Activated B cell treated with CpG ODN at 0.5 μM for 24 hours (primary cell): ENCODE results near the gene PRKCQ. TPM values are rescaled to one million over a fixed set of nuclear protein-coding genes. Genes with fewer than 3 reads are reported as not detected.

Experiments
- ATAC-seq: fragments of 200-7000 bp; cut with Tn5 transposase; one replicate; pipeline ENCODE4 v1.10.0; 2021; ENCODE audit warnings: low read depth, mild to moderate bottlenecking, moderate library complexity
- CTCF ChIA-PET: fragments of 350-600 bp; sonication (Branson Sonifier 250); formaldehyde crosslinking; loops from one replicate; lab custom pipeline; 2021; ENCODE audit warnings: antibody characterized with exemption; lab: Charles Lee
- POLR2A ChIA-PET: fragments of 350-600 bp; sonication (Branson Sonifier 250); formaldehyde crosslinking; loops from one replicate; lab custom pipeline; 2021; ENCODE audit warnings: antibody characterized with exemption; lab: Charles Lee
- DNase-seq: peaks from one replicate; pipeline ENCODE4 v3.0.0; 2022
- H3K27ac Mint-ChIP-seq: one replicate; pipeline ENCODE4 v1.8.0; 2020; ENCODE audit warnings: mixed read lengths
- H3K27me3 Mint-ChIP-seq: one replicate; pipeline ENCODE4 v1.8.0; 2021; ENCODE audit warnings: mixed read lengths
- H3K36me3 Mint-ChIP-seq: one replicate; pipeline ENCODE4 v1.8.0; 2021; ENCODE audit warnings: low read depth, mixed read lengths
- H3K4me1 Mint-ChIP-seq: one replicate; pipeline ENCODE4 v1.8.0; 2021; ENCODE audit warnings: mixed read lengths
- H3K4me3 Mint-ChIP-seq: one replicate; pipeline ENCODE4 v1.8.0; 2020; ENCODE audit warnings: mild to moderate bottlenecking, mixed read lengths
- H3K9me3 Mint-ChIP-seq: one replicate; pipeline ENCODE4 v1.8.0; 2020; ENCODE audit warnings: mixed read lengths
- CTCF ChIP-seq: fragments of 200-600 bp; IDR thresholded peaks from one replicate; pipeline ENCODE4 v1.8.0; 2022; ENCODE audit warnings: antibody characterized with exemption, mild to moderate bottlenecking
- intact Hi-C: fragments of 100-400 bp; cut with micrococcal nuclease; formaldehyde crosslinking; loops from one replicate; pipeline ENCODE4 v1.15.1; 2024
- total RNA-seq: library from RNA; stranded (reverse); gene quantifications from 2 replicates; pipeline ENCODE4 v1.2.3, GENCODE V29; 2022

Gene PRKCQ
- total RNA-seq, 1 donor from 2014 or later = 0.11 TPM

- DNase-seq = no peak
- ChIA-PET CTCF (no interaction called here), POLR2A (no interaction called here)
- no peak overlapping the region for H3K4me3 Mint-ChIP-seq
- H3K36me3 Mint-ChIP-seq = no peaks in the 10 kb centered on the region
- intact Hi-C loops = no loop called here
- TF ChIP-seq CTCF = no peak
- H3K9me3 Mint-ChIP-seq = no peaks in the 10 kb centered on the region
- peaks cover 6% of the 10 kb centered on the region for H3K27me3 Mint-ChIP-seq
- no peak for ATAC-seq
- H3K4me1 Mint-ChIP-seq = no peaks in the 10 kb centered on the region
- H3K27ac Mint-ChIP-seq = no peak overlapping the region
These were observed 87.2 kb downstream of the PRKCQ start for GRCh38 chr10:6492896-6493295.

- no peak overlapping the region for H3K27ac Mint-ChIP-seq
- TF ChIP-seq CTCF = no peak
- CTCF ChIA-PET = no interaction called here
- POLR2A ChIA-PET = no interaction called here
- no peaks in the 10 kb centered on the region for H3K4me1 Mint-ChIP-seq
- H3K9me3 Mint-ChIP-seq = no peaks in the 10 kb centered on the region
- no peak for ATAC-seq
- no peak for DNase-seq
- H3K4me3 Mint-ChIP-seq = no peak overlapping the region
- no peaks in the 10 kb centered on the region for H3K36me3 Mint-ChIP-seq
- peaks cover 6% of the 10 kb centered on the region for H3K27me3 Mint-ChIP-seq
- intact Hi-C loops = no loop called here
These were observed 88.1 kb downstream of the PRKCQ start for GRCh38 chr10:6491841-6492609.

- no peak for DNase-seq
- peaks cover 6% of the 10 kb centered on the region for H3K27me3 Mint-ChIP-seq
- ChIA-PET POLR2A (no interaction called here), CTCF (no interaction called here)
- no peak for ATAC-seq
- no peaks in the 10 kb centered on the region for H3K36me3 Mint-ChIP-seq
- no peak overlapping the region for H3K4me3 Mint-ChIP-seq
- TF ChIP-seq CTCF = no peak
- intact Hi-C loops = no loop called here
- H3K9me3 Mint-ChIP-seq = no peaks in the 10 kb centered on the region
- H3K4me1 Mint-ChIP-seq = no peaks in the 10 kb centered on the region
- H3K27ac Mint-ChIP-seq = no peak overlapping the region
These were observed 89.5 kb downstream of the PRKCQ start for GRCh38 chr10:6490614-6491013.

- POLR2A ChIA-PET = no interaction called here
- no peak overlapping the region for H3K4me3 Mint-ChIP-seq
- H3K27ac Mint-ChIP-seq = no peak overlapping the region
- CTCF ChIA-PET = no interaction called here
- no peaks in the 10 kb centered on the region for H3K9me3 Mint-ChIP-seq
- peaks cover 6% of the 10 kb centered on the region for H3K27me3 Mint-ChIP-seq
- H3K4me1 Mint-ChIP-seq = peaks cover under 1% of the 10 kb centered on the region
- ATAC-seq (no peak), DNase-seq (no peak)
- TF ChIP-seq CTCF = no peak
- no peaks in the 10 kb centered on the region for H3K36me3 Mint-ChIP-seq
- intact Hi-C loops = no loop called here
These were observed 92.2 kb downstream of the PRKCQ start for GRCh38 chr10:6487920-6488319.

- intact Hi-C loops = no loop called here
- ATAC-seq (no peak), DNase-seq (no peak)
- H3K27me3 Mint-ChIP-seq = peaks cover 2% of the 10 kb centered on the region
- peaks cover 3% of the 10 kb centered on the region for H3K4me1 Mint-ChIP-seq
- CTCF ChIA-PET = no interaction called here
- H3K27ac Mint-ChIP-seq = no peak overlapping the region
- POLR2A ChIA-PET = no interaction called here
- no peak overlapping the region for H3K4me3 Mint-ChIP-seq
- no peaks in the 10 kb centered on the region for H3K9me3 Mint-ChIP-seq
- no peaks in the 10 kb centered on the region for H3K36me3 Mint-ChIP-seq
- no peak for TF ChIP-seq CTCF
These were observed 93.8 kb downstream of the PRKCQ start for GRCh38 chr10:6486309-6486708.
